GM21786 (cell line): Measurements from ENCODE around the gene CEP85.
"Not testable (repeated sequence)": the region's sequence is repeated elsewhere in the genome, so short reads cannot be mapped to it uniquely, and the experiment has no call there.

ENCODE experiments used
- ATAC-seq: cut with Tn5 transposase; IDR thresholded peaks from one replicate; pipeline ENCODE4 v1.9.1; 2021; ENCODE audit not compliant: unreplicated experiment

The CEP85 gene

GRCh38 chr1:26290122-26290881 is 56.3 kb downstream of the CEP85 start:
- no peak for ATAC-seq

GRCh38 chr1:26290882-26291261 is 56.9 kb downstream of the CEP85 start:
- ATAC-seq, result no peak

- no peak for ATAC-seq
These were observed 57.4 kb downstream of the CEP85 start for GRCh38 chr1:26291433-26291832.

- no peak for ATAC-seq
These were observed 57.9 kb downstream of the CEP85 start for GRCh38 chr1:26291939-26292338.

GRCh38 chr1:26292735-26293134 is 58.7 kb downstream of the CEP85 start:
- not testable (repeated sequence) for ATAC-seq

- no peak for ATAC-seq
These were observed 60.0 kb downstream of the CEP85 start for GRCh38 chr1:26293911-26294463.

GRCh38 chr1:26295194-26296138 is 61.5 kb downstream of the CEP85 start:
- ATAC-seq, result no peak

- ATAC-seq, result no peak
These were observed 62.5 kb downstream of the CEP85 start for GRCh38 chr1:26296340-26297056.

GRCh38 chr1:26297057-26297790 is 63.2 kb downstream of the CEP85 start:
- ATAC-seq, result no peak

- ATAC-seq, result no peak
These were observed 63.8 kb downstream of the CEP85 start for GRCh38 chr1:26297791-26298124.

- ATAC-seq, result no peak
These were observed 66.7 kb downstream of the CEP85 start for GRCh38 chr1:26300578-26301275.

- no peak for ATAC-seq
These were observed 68.9 kb downstream of the CEP85 start for GRCh38 chr1:26302733-26303405.

- peak; percentile 9 for ATAC-seq
These were observed 71.8 kb downstream of the CEP85 start for GRCh38 chr1:26305667-26306289.

GRCh38 chr1:26306290-26307229 is 72.6 kb downstream of the CEP85 start, which contains the start of gene UBXN11:
Gene UBXN11 (minus strand): TSS chr1:26306636. CDS start chr1:26302883, 3,753 bp downstream.
- ATAC-seq, result peak; percentile 95

GRCh38 chr1:26307363-26307781 is 73.4 kb downstream of the CEP85 start:
- peak; percentile 12 for ATAC-seq

GRCh38 chr1:26307966-26308899 is 74.2 kb downstream of the CEP85 start:
- ATAC-seq, result not testable (repeated sequence)
